ENCODE results near the gene ATG101. TPM values are rescaled to one million over a fixed set of nuclear protein-coding genes. Genes with fewer than 3 reads are reported as not detected.

ATG101 gene
- total RNA-seq, 2 experiments from 2014 or later = 20.6 to 20.9 TPM

- Mint-ChIP-seq H3K27ac (no peak overlapping the region), H3K4me1 (ENCODE audit: low read depth) (peaks cover 53% of the 10 kb centered on the region), H3K27me3 (no peaks in the 10 kb centered on the region), H3K4me3 (peak overlapping the region; percentile 34), H3K9me3 (no peaks in the 10 kb centered on the region), H3K36me3 (ENCODE audit: low read depth) (no peaks in the 10 kb centered on the region)
- ChIA-PET POLR2A (interaction anchor here (0.9 to 3.3 kb wide), 4 partner anchors 12 to 44 kb away, joined by 3 to 15 read pairs (median 6); partner anchors contain the start of genes ATG101 and NR4A1), CTCF (interaction anchor here (0.6 to 9.8 kb wide), 4 partner anchors 13 to 32 kb away, joined by 3 to 89 read pairs (median 4); partner anchors contain the start of genes ATG101 and NR4A1)
- Histone ChIP-seq H3K4me3 (ENCODE audit: low read length) (peak overlapping the region; percentile 45), H3K36me3 (ENCODE audit: insufficient read depth, low read length) (no peaks in the 10 kb centered on the region), H3K27me3 (ENCODE audit: control insufficient read depth in 1 of 2, insufficient read depth in 2 of 2, low read length in 2 of 2) (no peaks in the 10 kb centered on the region), H3K9me3 (ENCODE audit: control insufficient read depth in 1 of 2, insufficient read depth in 1 of 2, low read length in 2 of 2) (no peaks in the 10 kb centered on the region), H3K4me1 (ENCODE audit: insufficient read depth, low read length) (peaks cover 55% of the 10 kb centered on the region), H3K27ac (ENCODE audit: low read depth in 1 of 2, low read length in 2 of 2) (no peak overlapping the region)
- intact Hi-C loops (cut with DNase I, micrococcal nuclease) = loop anchor here in 1 of 2 experiments (2.0 kb wide), 1 partner anchor 13 kb away; the partner anchor contains the start of gene NR4A1
- no peak for TF ChIP-seq CTCF (IDR thresholded peaks at IDR 0.05)
- ATAC-seq (ENCODE audit: poor library complexity) = no peak
- DNase-seq = no peak
Measured at GRCh38 chr12:52037248-52037861, 32.4 kb upstream of the ATG101 start.

GRCh38 chr12:52038447-52038846 lies 31.3 kb upstream of the ATG101 start:
- H3K4me1 ChIP-seq (ENCODE audit: insufficient read depth, low read length) = peaks cover 50% of the 10 kb centered on the region
- DNase-seq (no peak), ATAC-seq (ENCODE audit: poor library complexity) (no peak)
- no peak for TF ChIP-seq CTCF (IDR thresholded peaks at IDR 0.05)
- Mint-ChIP-seq H3K27me3 (no peaks in the 10 kb centered on the region), H3K4me3 (peak overlapping the region; percentile 74), H3K36me3 (ENCODE audit: low read depth) (no peaks in the 10 kb centered on the region), H3K9me3 (no peaks in the 10 kb centered on the region), H3K4me1 (ENCODE audit: low read depth) (peaks cover 48% of the 10 kb centered on the region), H3K27ac (peak overlapping the region; percentile 89)
- no peak overlapping the region for H3K4me3 ChIP-seq (ENCODE audit: low read length)
- H3K27ac ChIP-seq (ENCODE audit: low read depth in 1 of 2, low read length in 2 of 2) = no peak overlapping the region
- H3K36me3 ChIP-seq (ENCODE audit: insufficient read depth, low read length) = no peaks in the 10 kb centered on the region
- ChIA-PET POLR2A (interaction anchor here (0.9 to 1.7 kb wide), 4 partner anchors 9 to 31 kb away, joined by 3 to 6 read pairs (median 4); partner anchors contain the start of genes ATG101 and NR4A1), CTCF (interaction anchor here (0.7 to 9.8 kb wide), 2 partner anchors 15 to 45 kb away, joined by 3 to 89 read pairs; no protein-coding TSS in a partner anchor)
- no peaks in the 10 kb centered on the region for H3K27me3 ChIP-seq (ENCODE audit: control insufficient read depth in 1 of 2, insufficient read depth in 2 of 2, low read length in 2 of 2)
- H3K9me3 ChIP-seq (ENCODE audit: control insufficient read depth in 1 of 2, insufficient read depth in 1 of 2, low read length in 2 of 2) = no peaks in the 10 kb centered on the region
- intact Hi-C loops (cut with DNase I, micrococcal nuclease) = no loop called here

GRCh38 chr12:52041035-52041434 lies 28.7 kb upstream of the ATG101 start:
- ATAC-seq (ENCODE audit: poor library complexity) = no peak
- Histone ChIP-seq H3K9me3 (ENCODE audit: control insufficient read depth in 1 of 2, insufficient read depth in 1 of 2, low read length in 2 of 2) (no peaks in the 10 kb centered on the region), H3K27me3 (ENCODE audit: control insufficient read depth in 1 of 2, insufficient read depth in 2 of 2, low read length in 2 of 2) (no peaks in the 10 kb centered on the region), H3K27ac (ENCODE audit: low read depth in 1 of 2, low read length in 2 of 2) (peak overlapping the region in 1 of 2 donors; percentile 10), H3K4me1 (ENCODE audit: insufficient read depth, low read length) (peaks cover 47% of the 10 kb centered on the region), H3K4me3 (ENCODE audit: low read length) (no peak overlapping the region), H3K36me3 (ENCODE audit: insufficient read depth, low read length) (no peaks in the 10 kb centered on the region)
- ChIA-PET POLR2A (interaction anchor here (1.1 kb wide), 1 partner anchor 10 kb away, joined by 5 read pairs; the partner anchor contains the start of gene NR4A1), CTCF (interaction anchor here (0.9 to 1.1 kb wide), 2 partner anchors 11 to 16 kb away, joined by 3 to 5 read pairs; no protein-coding TSS in a partner anchor)
- no peak overlapping the region for H3K4me3 Mint-ChIP-seq
- no peak for DNase-seq
- H3K9me3 Mint-ChIP-seq = no peaks in the 10 kb centered on the region
- intact Hi-C loops (cut with DNase I, micrococcal nuclease) = no loop called here
- H3K36me3 Mint-ChIP-seq (ENCODE audit: low read depth) = no peaks in the 10 kb centered on the region
- H3K27ac Mint-ChIP-seq = peak overlapping the region; percentile 42
- TF ChIP-seq CTCF (IDR thresholded peaks at IDR 0.05) = no peak
- peaks cover 33% of the 10 kb centered on the region for H3K4me1 Mint-ChIP-seq (ENCODE audit: low read depth)
- no peaks in the 10 kb centered on the region for H3K27me3 Mint-ChIP-seq

All from CD4-positive, alpha-beta T cell (primary cell).